GM23248 (cell line): ENCODE results near the gene PUS1.

Experiments used
- EZH2 ChIP-seq: fragments of 200-600 bp; sonication (generic); IDR thresholded peaks from 2 replicates; pipeline ENCODE4 v1.6.1; 2018; ENCODE audit warnings: antibody characterized with exemption, mild to moderate bottlenecking; ENCODE audit not compliant: insufficient read depth, poor library complexity, severe bottlenecking
- EZH2phosphoT487 ChIP-seq: fragments of 200-600 bp; sonication (generic); IDR thresholded peaks from 2 replicates; pipeline ENCODE4 v1.6.1; 2018; ENCODE audit warnings: antibody characterized with exemption, moderate library complexity, mild to moderate bottlenecking, low read depth; ENCODE audit not compliant: insufficient read depth

- TF ChIP-seq EZH2phosphoT487 = no peak
- TF ChIP-seq EZH2 = no peak
Measured at GRCh38 chr12:131919366-131920156, 9.5 kb upstream of the PUS1 start.
